Measurements from ENCODE around the gene UMAD1.
"Not testable (repeated sequence)": the region's sequence is repeated elsewhere in the genome, so short reads cannot be mapped to it uniquely, and the experiment has no call there.

Gene UMAD1

GRCh38 chr7:7769710-7770627 lies 129.4 kb downstream of the UMAD1 start:
- DNase-seq, result no peak

GRCh38 chr7:7771452-7771851 lies 130.9 kb downstream of the UMAD1 start:
- DNase-seq, result no peak

DNA sequence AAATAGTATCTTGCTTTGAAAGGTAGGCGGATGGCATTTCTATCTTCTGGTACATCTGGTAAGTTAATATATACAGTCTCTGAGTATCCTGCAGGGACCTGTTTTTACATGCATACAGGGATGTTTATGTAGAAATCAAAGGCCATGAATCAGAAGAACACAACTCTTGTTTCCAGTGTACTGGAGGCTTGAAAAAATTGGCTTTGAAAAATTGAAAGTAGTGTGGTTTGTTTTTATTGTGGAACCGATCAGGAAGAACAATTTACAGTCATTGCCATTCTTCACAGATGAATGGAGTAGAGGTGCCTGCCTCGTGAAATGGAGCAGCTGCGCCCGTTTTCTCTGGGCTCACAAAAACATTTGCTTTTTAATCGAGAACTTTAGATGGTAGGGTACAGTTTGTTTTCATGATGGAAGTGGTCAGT lies 131.9 kb downstream of the UMAD1 start:
- no peak for DNase-seq

DNA sequence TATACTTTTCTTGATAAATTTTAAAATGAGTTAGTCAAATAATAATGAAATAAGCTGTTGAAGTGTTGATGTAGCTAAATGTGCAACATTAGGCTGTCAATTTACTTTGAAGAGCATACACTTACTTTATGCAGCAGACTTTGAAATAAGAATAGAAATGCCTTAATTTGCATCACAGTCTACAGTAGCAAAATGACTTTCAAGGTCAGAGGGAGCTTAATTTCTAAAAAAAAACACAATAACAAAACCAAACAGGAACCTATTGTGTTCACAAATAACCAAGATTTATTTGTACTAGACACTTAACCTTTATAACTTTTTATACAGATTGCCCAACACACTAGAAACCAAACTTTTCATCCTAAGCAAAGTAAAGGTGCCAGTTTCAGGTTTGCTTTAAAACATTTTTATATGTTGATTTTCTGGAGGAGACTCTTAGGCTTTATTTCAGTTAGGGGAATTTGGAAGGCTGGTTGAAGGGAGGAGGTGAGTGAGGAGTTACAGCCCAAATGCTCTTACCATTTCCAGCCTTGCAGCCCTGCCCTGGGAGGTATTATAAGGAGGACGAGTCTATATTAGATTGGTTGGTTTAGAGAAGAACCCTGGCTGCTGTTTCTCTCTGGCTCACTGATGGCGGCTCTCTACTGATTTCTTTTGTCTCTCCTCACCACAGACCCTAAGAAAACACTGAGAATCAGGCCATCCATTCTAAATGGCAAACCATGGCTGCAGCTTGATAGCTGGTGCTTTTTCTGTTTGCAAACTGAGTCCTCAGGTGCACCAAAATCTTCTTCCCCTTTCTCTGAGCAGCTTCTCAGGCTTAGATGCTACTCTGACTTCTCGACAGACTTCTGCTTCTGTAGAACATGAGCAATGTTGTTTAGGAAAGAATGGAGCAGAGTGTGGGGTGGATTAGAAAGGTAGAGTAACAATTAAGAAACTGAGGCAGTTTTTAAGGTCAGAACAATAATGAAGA lies 133.1 kb downstream of the UMAD1 start:
- no peak for DNase-seq

- no peak for DNase-seq
Measured at GRCh38 chr7:7779888-7780287, 139.3 kb downstream of the UMAD1 start.

- no peak for DNase-seq
Measured at GRCh38 chr7:7783001-7783400, 142.4 kb downstream of the UMAD1 start.

GRCh38 chr7:7785344-7785973 lies 144.9 kb downstream of the UMAD1 start:
- DNase-seq, result no peak

DNA sequence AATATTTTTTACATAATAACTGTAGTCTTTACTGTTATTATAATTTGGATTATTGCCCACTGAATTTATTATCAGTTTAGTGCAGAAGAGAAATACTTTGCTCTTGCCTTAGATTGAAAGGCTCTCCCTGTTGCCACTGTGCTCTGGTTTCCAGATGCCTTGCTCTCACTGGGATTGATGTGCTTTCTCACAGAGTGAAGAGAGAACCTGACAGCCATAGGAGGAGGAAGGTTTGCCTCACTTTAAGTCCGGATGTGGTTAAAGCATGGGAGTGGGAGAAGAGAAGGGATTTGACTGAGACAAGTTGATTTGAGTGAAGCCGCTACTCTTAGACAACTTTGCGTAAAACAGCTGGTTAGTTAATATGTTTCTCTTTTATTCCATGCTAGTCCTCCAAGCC lies 146.0 kb downstream of the UMAD1 start:
- DNase-seq, result no peak

DNA sequence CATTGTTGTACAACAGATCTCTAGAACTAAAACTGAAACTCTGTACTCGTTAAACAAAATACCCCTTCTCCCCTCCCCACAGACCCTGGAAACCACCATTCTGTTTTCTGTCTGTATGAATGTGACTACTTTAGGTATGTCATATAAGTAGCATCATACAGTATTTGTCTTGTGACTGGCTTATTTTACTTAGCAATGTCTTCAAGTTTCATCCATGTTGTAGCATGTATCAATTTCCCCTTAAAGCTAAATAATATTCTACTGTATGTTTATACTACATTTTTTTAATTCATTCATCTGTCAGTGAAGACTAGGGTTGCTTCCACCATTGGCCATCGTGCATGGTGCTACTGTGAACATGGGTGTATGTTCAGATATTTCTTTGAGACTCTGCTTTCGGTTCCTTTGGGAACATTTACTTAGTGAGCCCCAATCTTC lies 149.0 kb downstream of the UMAD1 start:
- no peak for DNase-seq

DNA sequence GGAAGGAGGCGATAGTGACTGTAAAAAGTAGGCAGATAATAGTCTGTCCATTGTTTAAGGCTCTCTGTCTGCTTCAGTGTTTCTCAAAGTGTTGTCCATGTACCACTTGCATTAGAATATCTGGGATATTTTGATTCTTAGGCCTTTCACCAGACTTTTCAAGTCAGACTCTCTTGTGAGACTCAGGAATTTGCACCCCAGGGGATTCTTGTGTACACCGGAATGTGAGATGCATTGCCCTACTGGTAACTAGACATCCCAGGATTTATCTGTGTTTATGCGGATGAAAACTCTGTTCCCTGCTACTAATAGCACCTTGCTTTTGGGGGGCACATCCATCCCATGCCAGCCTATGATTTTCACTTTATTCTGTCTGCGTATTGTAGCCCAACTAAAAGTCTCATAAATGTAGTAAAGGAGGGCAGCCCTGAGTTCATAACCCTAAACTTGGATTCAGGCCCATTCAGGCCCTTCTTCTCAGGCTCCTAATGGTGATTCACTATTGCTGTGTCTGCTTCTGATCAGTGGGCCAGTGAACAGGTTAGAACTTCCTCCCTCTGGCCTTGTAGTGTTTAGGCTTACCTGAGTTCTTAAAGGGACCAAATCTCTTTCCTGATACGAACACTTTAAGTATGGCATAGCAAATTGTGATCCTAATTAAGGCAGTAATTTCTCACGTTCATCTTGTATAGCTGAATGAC lies 149.6 kb downstream of the UMAD1 start:
- DNase-seq, result no peak

DNA sequence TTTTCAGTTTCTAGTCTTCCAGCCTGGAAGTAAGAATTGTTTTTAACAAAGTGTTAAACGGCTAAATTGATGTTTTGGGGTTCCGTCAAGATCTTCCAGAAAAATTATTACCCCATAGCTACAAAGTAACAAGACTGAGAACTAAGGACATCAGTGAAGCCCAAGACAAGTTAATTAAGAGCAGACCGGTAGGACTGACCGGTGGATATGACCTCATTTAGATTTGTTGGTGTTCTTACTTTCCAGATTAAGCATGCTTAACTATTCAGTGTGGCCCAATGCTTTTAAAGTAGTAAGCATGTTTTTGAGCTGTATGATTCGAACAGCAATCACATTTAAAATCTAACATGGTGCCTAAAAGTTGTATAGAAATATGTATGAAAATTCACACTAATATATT lies 151.0 kb downstream of the UMAD1 start:
- no peak for DNase-seq

GRCh38 chr7:7792056-7792455 lies 151.5 kb downstream of the UMAD1 start:
- DNase-seq, result no peak

GRCh38 chr7:7793249-7793648 lies 152.7 kb downstream of the UMAD1 start:
- DNase-seq, result no peak

- no peak for DNase-seq
Measured at GRCh38 chr7:7793921-7794320, 153.4 kb downstream of the UMAD1 start.

DNA sequence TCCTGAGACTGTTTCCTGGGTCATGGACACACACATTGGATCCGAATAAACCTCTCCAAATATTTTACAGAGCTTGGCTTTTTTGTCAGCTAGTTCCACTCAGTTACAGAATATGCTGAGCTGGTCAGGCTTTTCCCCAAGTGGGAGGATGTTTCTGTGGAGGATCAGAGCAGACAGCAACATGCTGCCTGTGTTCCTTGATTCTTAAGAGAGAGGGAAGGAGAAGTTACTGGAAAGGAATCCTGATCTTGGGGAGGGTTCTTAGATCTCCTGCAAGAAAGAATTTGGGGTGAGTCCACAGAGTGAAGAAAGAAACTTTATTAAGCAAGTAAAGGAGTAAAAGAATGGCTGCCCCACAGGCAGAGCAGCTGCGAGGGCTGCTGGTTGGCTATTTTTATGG lies 154.7 kb downstream of the UMAD1 start:
- no peak for DNase-seq

DNA sequence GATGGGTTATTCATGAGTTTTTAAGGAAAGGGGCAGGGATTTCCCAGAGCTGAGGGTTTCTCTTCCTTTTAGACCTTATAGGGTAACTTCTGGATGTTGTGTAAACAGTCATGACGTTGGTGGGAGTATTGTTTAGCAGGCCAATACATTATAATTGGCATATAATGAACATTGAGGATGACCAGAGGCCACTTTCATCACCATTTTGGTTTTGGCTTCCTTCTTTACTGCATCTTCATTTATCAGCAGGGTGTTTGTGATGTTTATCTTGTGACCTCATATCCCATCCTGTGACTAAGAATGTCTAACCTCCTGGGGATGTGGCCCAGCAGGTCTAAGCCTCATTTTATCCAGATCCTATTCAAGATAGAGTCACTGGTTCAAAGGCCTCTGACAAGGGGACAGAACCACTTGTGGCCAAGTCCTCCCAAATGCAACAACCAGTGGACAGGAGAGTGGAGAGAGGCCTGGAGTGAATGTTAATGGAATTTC lies 155.1 kb downstream of the UMAD1 start:
- DNase-seq, result no peak

DNA sequence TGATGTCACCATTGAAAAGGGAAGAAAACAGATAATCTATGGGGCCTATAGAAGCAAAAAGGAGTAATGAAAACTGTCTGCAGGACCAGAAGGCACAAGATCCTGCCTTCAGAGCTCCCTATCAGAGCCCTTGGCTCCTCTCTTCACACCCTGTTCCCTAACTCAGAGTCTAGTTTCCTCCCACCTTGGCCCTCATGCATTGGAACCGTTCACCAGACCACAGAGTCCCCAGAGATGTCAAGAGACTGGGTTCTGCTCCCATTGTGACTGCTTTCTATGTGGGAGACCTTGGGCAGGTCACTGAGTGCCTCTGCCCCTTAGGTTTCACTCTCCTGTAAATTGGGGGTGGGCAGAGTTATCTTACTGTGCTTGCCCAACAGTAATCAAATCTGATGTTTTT lies 158.0 kb downstream of the UMAD1 start:
- no peak for DNase-seq

GRCh38 chr7:7799138-7799537 lies 158.6 kb downstream of the UMAD1 start:
- DNase-seq, result no peak

- no peak for DNase-seq
Measured at GRCh38 chr7:7802531-7802930, 162.0 kb downstream of the UMAD1 start.

DNA sequence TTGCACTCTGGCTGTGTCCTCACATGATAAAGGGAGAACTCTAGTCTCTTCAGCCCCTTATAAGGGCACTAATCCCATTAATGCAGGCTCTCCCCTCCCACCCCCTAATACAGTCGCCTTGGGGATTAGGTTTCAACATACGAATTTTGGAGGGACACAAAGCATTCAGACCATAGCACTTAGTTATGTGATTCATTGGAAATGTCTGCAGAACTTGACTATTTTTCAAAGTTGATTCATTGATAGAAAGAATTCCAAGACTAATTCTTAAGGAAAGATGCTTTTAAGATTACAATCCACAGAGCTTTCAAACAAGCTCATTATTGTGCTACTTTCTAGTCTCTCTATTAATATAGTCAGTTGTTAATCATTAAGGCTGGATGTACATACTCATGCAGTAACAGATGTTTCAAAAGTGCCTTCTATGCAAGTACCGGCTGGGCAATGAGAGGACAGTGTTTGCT lies 163.2 kb downstream of the UMAD1 start:
- no peak for DNase-seq

DNA sequence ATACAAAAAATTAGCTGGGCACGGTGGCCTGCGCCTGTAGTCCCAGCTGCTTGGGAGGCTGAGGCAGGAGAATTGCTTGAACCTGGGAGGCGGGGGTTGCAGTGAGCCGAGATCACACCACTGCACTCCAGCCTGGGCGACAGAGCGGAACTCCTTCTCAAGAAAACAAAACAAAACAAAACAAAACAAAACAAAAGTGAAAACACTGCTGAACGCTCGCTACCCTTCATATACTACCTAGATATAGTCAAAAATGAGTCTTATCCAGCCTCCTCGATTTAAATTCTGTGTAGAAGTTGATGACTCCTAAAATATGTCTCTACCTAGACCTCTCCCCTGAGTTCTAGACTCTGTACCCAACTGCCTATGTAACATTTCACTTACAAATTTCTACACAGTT lies 164.3 kb downstream of the UMAD1 start:
- not testable (repeated sequence) for DNase-seq

DNA sequence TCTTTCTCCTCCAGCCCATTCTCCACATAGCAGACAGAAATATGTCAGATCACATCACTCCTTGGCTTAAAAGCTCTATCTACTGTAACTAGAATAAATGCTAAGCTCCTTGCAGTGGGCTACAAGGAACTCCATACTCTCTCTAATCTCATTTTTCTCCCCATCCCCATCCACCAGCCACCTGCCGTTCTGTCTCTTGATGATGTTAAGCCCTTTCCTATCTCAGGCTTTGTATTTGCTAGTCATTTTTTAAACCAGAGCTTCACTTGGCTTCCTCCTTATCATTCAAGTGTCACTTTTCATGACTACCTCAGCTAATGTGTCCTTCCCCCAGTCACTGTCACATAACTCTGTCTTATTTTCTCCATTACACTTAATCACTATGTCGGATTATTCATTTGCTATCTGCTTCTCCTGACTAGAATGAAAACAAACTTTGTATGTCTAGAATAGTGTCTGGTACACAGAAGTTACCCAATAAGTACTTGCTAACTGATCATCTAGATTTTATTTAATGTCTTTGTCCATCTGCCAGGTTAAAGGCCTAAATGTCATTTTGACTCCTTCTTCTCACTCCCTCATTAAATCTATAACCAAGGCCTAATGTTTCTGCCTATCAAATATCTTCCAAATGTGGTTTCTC lies 165.1 kb downstream of the UMAD1 start:
- DNase-seq, result no peak
